GM12878 (cell line): Measurements from ENCODE around the gene CLEC16A. TPM values are rescaled to one million over a fixed set of nuclear protein-coding genes. Genes with fewer than 3 reads are reported as not detected.
A peak's percentile ranks its signal among the peaks of the same experiment; 100 is the strongest.

Experiments
- ATAC-seq: fragments of 200-7000 bp; cut with Tn5 transposase; 3 replicates; pipeline ENCODE4 v1.9.1; 2020; ENCODE audit warnings: mild to moderate bottlenecking, moderate library complexity
- Bru-seq: library from RNA; stranded (reverse); fragments of 400-500 nt; gene quantifications from one replicate; lab custom pipeline; 2021; lab: Mats Ljungman, UMichigan
- BruChase-seq, 2 experiments: library from RNA; stranded (reverse); fragments of 400-500 nt; gene quantifications; one replicate each; lab custom pipeline; 2021; lab: Mats Ljungman, UMichigan
- BruUV-seq: library from RNA; stranded (reverse); fragments of 400-500 nt; replicated peaks from 2 replicates; lab custom pipeline; 2021; lab: Mats Ljungman, UMichigan
- CTCF ChIA-PET: fragments of 300-600 bp; sonication (Branson Sonifier 250); formaldehyde crosslinking; extraction: SDS; loops from one replicate; lab custom pipeline; 2021; ENCODE audit warnings: inconsistent platforms; lab: Yijun Ruan, JAX
- POLR2A ChIA-PET: fragments of 350-600 bp; formaldehyde crosslinking; extraction: SDS; loops from one replicate; lab custom pipeline; 2021; ENCODE audit warnings: inconsistent platforms; lab: Charles Lee
- RAD21 ChIA-PET: fragments of 300-600 bp; sonication (Branson Sonifier 250); formaldehyde crosslinking; loops from one replicate; lab custom pipeline; 2023; ENCODE audit warnings: antibody characterized with exemption; ENCODE audit not compliant: unreplicated experiment; lab: Charles Lee
- SMC1A ChIA-PET: fragments of 300-600 bp; sonication (Branson Sonifier 250); formaldehyde crosslinking; loops from one replicate; lab custom pipeline; 2023; ENCODE audit not compliant: unreplicated experiment, uncharacterized antibody; lab: Charles Lee
- DNase-seq: peaks from one replicate; pipeline ENCODE4 v3.0.0-alpha.2; 2011; ENCODE audit warnings: low read depth, low spot score
- FAIRE-seq: peaks from 3 replicates; lab custom pipeline; 2011; peaks lifted over from hg19 to GRCh38; lab: Jason Lieb, UNC
- H2AFZ ChIP-seq: 2 replicates; pipeline ENCODE4 v1.6.0; 2011; ENCODE audit warnings: low read depth, low read length, control low read depth; ENCODE audit not compliant: control insufficient read depth
- H3K27ac ChIP-seq: 2 replicates; pipeline ENCODE4 v1.5.1; 2011; ENCODE audit warnings: control low read depth; ENCODE audit not compliant: control insufficient read depth, insufficient read depth
- H3K27me3 ChIP-seq, 2 experiments: replicated peaks in 1 of 2; 2 replicates each; pipeline versions ENCODE4 v1.6.0 to v1.6.1; 2011; ENCODE audit warnings: low read length in 1 of 2; ENCODE audit not compliant: control insufficient read depth in 2 of 2, insufficient read depth in 2 of 2
- H3K36me3 ChIP-seq, 2 experiments: 2 replicates each; pipeline ENCODE4 v1.5.1; 2011; ENCODE audit warnings: low read length in 1 of 2; ENCODE audit not compliant: control insufficient read depth in 2 of 2, insufficient read depth in 2 of 2
- H3K4me1 ChIP-seq: 2 replicates; pipeline ENCODE4 v1.6.1; 2011; ENCODE audit warnings: mild to moderate bottlenecking, low read length, moderate library complexity, mixed read lengths; ENCODE audit not compliant: control insufficient read depth, insufficient read depth
- H3K4me2 ChIP-seq: 2 replicates; pipeline ENCODE4 v1.6.0; 2011; ENCODE audit warnings: control low read depth; ENCODE audit not compliant: control insufficient read depth, insufficient read depth
- H3K4me3 ChIP-seq: fragments of 200-600 bp; sonication (generic); 2 replicates; pipeline ENCODE4 v1.5.1; 2016
- H3K79me2 ChIP-seq: 2 replicates; pipeline ENCODE4 v1.6.0; 2011; ENCODE audit warnings: low read length; ENCODE audit not compliant: control insufficient read depth, insufficient read depth
- H3K9ac ChIP-seq: 2 replicates; pipeline ENCODE4 v1.8.0; 2011; ENCODE audit warnings: low read length, control low read depth, mixed read lengths; ENCODE audit not compliant: control insufficient read depth, insufficient read depth
- H3K9me3 ChIP-seq: replicated peaks from 3 replicates; pipeline ENCODE4 v1.5.1; 2011; ENCODE audit warnings: mild to moderate bottlenecking, low read length; ENCODE audit not compliant: control insufficient read depth, insufficient read depth
- H4K20me1 ChIP-seq: 2 replicates; pipeline ENCODE4 v1.6.0; 2011; ENCODE audit not compliant: control insufficient read depth, insufficient read depth
- JUND ChIP-seq: IDR thresholded peaks from 2 replicates; pipeline ENCODE4 v1.6.1; 2012; ENCODE audit warnings: low read depth, mild to moderate bottlenecking, low read length, improper control_type of control experiment, moderate library complexity
- MXI1 ChIP-seq: fragments of 150-350 bp; IDR thresholded peaks from 2 replicates; pipeline ENCODE4 v1.6.1; 2011; ENCODE audit warnings: low read depth, mild to moderate bottlenecking, inconsistent platforms, low read length, improper control_type of control experiment
- WGBS: methylation state at CpG from one replicate; pipeline ENCODE4 v1.1.6; 2016; ENCODE audit warnings: low lambda C conversion rate; ENCODE audit not compliant: insufficient replicate concordance, insufficient coverage; ENCODE audit errors: missing lambda C conversion rate; 5-methylcytosine and 5-hydroxymethylcytosine counted together
- in situ Hi-C: fragments of 300-500 bp; cut with MboI; formaldehyde crosslinking; loops from 9 replicates; pipeline ENCODE4 v1.14.3; 2018; ENCODE audit warnings: mixed read lengths
- intact Hi-C: fragments of 100-400 bp; cut with micrococcal nuclease; formaldehyde crosslinking; loops from one replicate; pipeline ENCODE4 v1.14.2; 2022; ENCODE audit not compliant: unreplicated experiment
- long read RNA-seq, 2 experiments: library from polyadenylated mRNA; unstranded; transcript quantifications; one replicate each; pipeline ENCODE4 v2.0.0, GENCODE V29; 2019 to 2020
- polyA minus RNA-seq, 3 experiments: library from RNA; depleted of rRNA, polyadenylated mRNA; stranded (reverse); fragments of >200 nt; gene quantifications; 2 replicates each; pipeline ENCODE4 v1.2.3, GENCODE V29; 2011
- polyA plus RNA-seq, 11 experiments: library from polyadenylated mRNA; depleted of rRNA in 4 of 11; unstranded in 6 of 11; stranded (reverse) in 5 of 11; fragments of >200 nt; fragmentation: Nextera tagmentation in 4 of 11; fragmentation: Illumina TruSeq in 1 of 11; extraction: Ambion mirVana in 4 of 11; extraction: Trizol in 1 of 11; gene quantifications; 1 replicate in 1 of 11; 2 replicates in 10 of 11; pipeline versions ENCODE4 v1.2.1 to v1.2.3, GENCODE V29; 2011 to 2016; ENCODE audit warnings: inconsistent platforms in 2 of 11, missing spikeins in 2 of 11, low read depth in 1 of 11
- total RNA-seq, 4 experiments: library from RNA; depleted of rRNA in 3 of 4; stranded (reverse); fragments of >200 nt in 3 of 4; fragmentation: Illumina TruSeq in 1 of 4; extraction: Trizol in 1 of 4; gene quantifications; 2 replicates each; pipeline versions ENCODE4 v1.2.1 to v1.2.3, GENCODE V29; 2013 to 2021
- TF ChIP-seq, protein P1 (sequence below): fragments of 450-650 bp; IDR thresholded peaks from 2 replicates; pipeline ENCODE4 v1.6.1; 2017; ENCODE audit warnings: mild to moderate bottlenecking
- TF ChIP-seq, protein P2 (sequence below): IDR thresholded peaks from 2 replicates; pipeline ENCODE4 v1.6.1; 2011; ENCODE audit warnings: mild to moderate bottlenecking, low read depth, low read length, moderate library complexity; ENCODE audit not compliant: insufficient replicate concordance
- TF ChIP-seq, protein P3 (sequence below): IDR thresholded peaks from 2 replicates; pipeline ENCODE4 v1.6.1; 2012; ENCODE audit warnings: low read depth, low read length, improper control_type of control experiment
- TF ChIP-seq, protein P4 (sequence below): IDR thresholded peaks from 2 replicates; pipeline ENCODE4 v1.6.1; 2012; ENCODE audit warnings: low read depth, low read length, improper control_type of control experiment

The CLEC16A gene, protein sequence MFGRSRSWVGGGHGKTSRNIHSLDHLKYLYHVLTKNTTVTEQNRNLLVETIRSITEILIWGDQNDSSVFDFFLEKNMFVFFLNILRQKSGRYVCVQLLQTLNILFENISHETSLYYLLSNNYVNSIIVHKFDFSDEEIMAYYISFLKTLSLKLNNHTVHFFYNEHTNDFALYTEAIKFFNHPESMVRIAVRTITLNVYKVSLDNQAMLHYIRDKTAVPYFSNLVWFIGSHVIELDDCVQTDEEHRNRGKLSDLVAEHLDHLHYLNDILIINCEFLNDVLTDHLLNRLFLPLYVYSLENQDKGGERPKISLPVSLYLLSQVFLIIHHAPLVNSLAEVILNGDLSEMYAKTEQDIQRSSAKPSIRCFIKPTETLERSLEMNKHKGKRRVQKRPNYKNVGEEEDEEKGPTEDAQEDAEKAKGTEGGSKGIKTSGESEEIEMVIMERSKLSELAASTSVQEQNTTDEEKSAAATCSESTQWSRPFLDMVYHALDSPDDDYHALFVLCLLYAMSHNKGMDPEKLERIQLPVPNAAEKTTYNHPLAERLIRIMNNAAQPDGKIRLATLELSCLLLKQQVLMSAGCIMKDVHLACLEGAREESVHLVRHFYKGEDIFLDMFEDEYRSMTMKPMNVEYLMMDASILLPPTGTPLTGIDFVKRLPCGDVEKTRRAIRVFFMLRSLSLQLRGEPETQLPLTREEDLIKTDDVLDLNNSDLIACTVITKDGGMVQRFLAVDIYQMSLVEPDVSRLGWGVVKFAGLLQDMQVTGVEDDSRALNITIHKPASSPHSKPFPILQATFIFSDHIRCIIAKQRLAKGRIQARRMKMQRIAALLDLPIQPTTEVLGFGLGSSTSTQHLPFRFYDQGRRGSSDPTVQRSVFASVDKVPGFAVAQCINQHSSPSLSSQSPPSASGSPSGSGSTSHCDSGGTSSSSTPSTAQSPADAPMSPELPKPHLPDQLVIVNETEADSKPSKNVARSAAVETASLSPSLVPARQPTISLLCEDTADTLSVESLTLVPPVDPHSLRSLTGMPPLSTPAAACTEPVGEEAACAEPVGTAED
- total RNA-seq (2013; cell fraction: nucleolus; rRNA removed) = 277 and 301 TPM in 2 replicates
- total RNA-seq (2014; rRNA removed) (17.1 and 17.6 TPM in 2 replicates), total RNA-seq (2014; rRNA removed; fragmentation: Illumina TruSeq; extraction: Trizol) (14.1 and 14.6 TPM in 2 replicates), total RNA-seq (2021) (28.7 and 30.0 TPM in 2 replicates), polyA plus RNA-seq (2011; rRNA removed) (16.4 and 20.2 TPM in 2 replicates), polyA plus RNA-seq (2014; fragmentation: Illumina TruSeq; extraction: Trizol) (19.3 and 20.5 TPM in 2 replicates), polyA plus RNA-seq (2014; fragmentation: Nextera tagmentation; extraction: Ambion mirVana) (1 to 10 TPM; 1.5 to 3.1 TPM), polyA plus RNA-seq (2014; rRNA removed) (18.1 and 18.7 TPM in 2 replicates), polyA plus RNA-seq (2016; fragmentation: Nextera tagmentation; extraction: Ambion mirVana) (10 to 100 TPM; 27.1 to 28.8 TPM), polyA minus RNA-seq (2011; rRNA and poly(A)+ RNA removed) (117 and 120 TPM in 2 replicates), Bru-seq, nascent RNA (percentile 89 among the genes with signal in this experiment), BruChase-seq, experiment 1, labeled RNA remaining after a 6-hour chase (percentile 96 among the genes with signal in this experiment), BruChase-seq, experiment 2, labeled RNA remaining after a 2-hour chase (percentile 91 among the genes with signal in this experiment)
- 5.6 TPM for polyA plus RNA-seq (2011; ENCODE audit: low read depth)
- polyA plus RNA-seq (2011; cell fraction: cytosol; rRNA removed) = 17.6 and 21.8 TPM in 2 replicates
- polyA plus RNA-seq (2011; cell fraction: nucleus; rRNA removed) = 39.8 and 50.1 TPM in 2 replicates
- polyA plus RNA-seq (2012) = 11.8 and 12.2 TPM in 2 replicates
- polyA minus RNA-seq (2011; cell fraction: cytosol; rRNA and poly(A)+ RNA removed) = 46.5 and 51.2 TPM in 2 replicates
- 42.9 and 65.1 TPM in 2 replicates for polyA minus RNA-seq (2011; cell fraction: nucleus; rRNA and poly(A)+ RNA removed)
- long read RNA-seq, experiment 1, partial matches to known transcripts = 7 of 12 reads
- long read RNA-seq, experiment 1, other reads (novel, unspliced or antisense) = 5 of 12 reads
- long read RNA-seq, experiment 2, partial matches to known transcripts = 18 of 40 reads
- long read RNA-seq, experiment 2, other reads (novel, unspliced or antisense) = 21 of 40 reads

DNA sequence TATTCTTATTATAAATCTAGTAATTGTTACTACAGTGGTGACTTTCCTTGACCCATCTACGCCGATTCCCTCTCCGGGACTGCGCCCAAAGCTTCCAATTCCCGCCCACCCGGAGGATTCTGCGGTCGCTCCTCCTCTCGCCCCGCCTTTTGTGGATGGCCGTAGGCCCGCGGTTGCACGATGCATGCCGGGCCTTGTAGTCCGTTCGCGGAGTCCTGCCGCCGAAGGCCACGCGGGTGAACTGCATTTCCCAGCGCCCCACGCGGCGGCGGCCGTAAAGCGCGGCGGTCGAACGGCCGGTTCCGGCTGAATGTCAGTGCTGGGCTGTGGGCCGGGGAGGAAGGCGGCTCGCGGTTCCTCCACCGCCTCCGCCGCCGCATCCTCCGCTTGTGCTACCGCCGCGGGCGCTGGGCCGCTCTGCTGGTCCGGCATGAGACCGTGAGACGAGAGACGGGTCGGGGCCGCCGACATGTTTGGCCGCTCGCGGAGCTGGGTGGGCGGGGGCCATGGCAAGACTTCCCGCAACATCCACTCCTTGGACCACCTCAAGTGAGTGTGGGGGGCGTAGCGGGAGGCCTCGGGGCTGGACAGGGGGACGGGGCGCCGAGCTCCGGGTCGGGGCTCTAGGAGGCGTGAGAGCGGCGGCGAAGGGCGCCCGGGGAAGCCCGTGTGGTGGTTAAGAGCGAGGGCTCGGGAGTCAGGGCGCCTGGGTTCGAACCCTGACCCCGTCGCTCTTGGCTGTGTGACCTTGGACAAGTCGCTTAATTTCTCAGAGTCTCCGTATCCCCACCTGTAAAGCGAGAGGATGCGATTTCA lies at the start of gene CLEC16A:
TSS of gene CLEC16A (plus strand) at position 316 of the 816 bp plus-strand sequence. CDS start at position 470, 154 bp downstream.
- peak within 1 kb of the TSS; percentile 90 for H3K9ac ChIP-seq
- peak; percentile 73 for ATAC-seq
- H3K27me3 ChIP-seq = no peaks in the 10 kb centered on the region
- RAD21 ChIA-PET = interaction anchor here (1.0 to 1.7 kb wide), 6 partner anchors 10 to 429 kb away, joined by 3 to 9 read pairs (median 4); partner anchors contain the start of gene CIITA
- under 1% methylated on average over 58 of the region's 86 CpGs for WGBS
- POLR2A ChIA-PET = interaction anchor here (1.0 to 1.1 kb wide), 2 partner anchors 13 to 21 kb away, joined by 3 read pairs; no protein-coding TSS in a partner anchor
- peak within 1 kb of the TSS; percentile 94 for H3K4me3 ChIP-seq
- peak; percentile 81 for FAIRE-seq
- intact Hi-C loops = no loop called here
- no peaks in the 10 kb centered on the region for H3K9me3 ChIP-seq
- peak within 1 kb of the TSS; percentile 71 for H3K27ac ChIP-seq
- in situ Hi-C loops = no loop called here
- H3K36me3 ChIP-seq = no peaks in the 10 kb centered on the region
- SMC1A ChIA-PET = interaction anchor here (0.8 to 1.6 kb wide), 7 partner anchors 12 to 412 kb away, joined by 3 to 9 read pairs (median 4); no protein-coding TSS in a partner anchor
- H3K4me2 ChIP-seq = peak within 1 kb of the TSS; percentile 76
- BruUV-seq = no TSS peak
- H4K20me1 ChIP-seq = no peaks in the 10 kb centered on the region; the same call in none of the 2 replicates
- H3K79me2 ChIP-seq = peaks cover 72% of the 10 kb centered on the region
- DNase-seq = peak; percentile 82
- CTCF ChIA-PET = interaction anchor here (1.1 to 1.2 kb wide), 3 partner anchors 9 to 25 kb away, joined by 3 to 6 read pairs (median 6); no protein-coding TSS in a partner anchor
- H3K4me1 ChIP-seq = peaks cover 20% of the 10 kb centered on the region
- peak within 1 kb of the TSS; percentile 70 for H2AFZ ChIP-seq
- 0 out of 2 replicates have a peak, but pooled peaks have one; percentile 19 for TF ChIP-seq JUND
- TF ChIP-seq, protein P1, sequence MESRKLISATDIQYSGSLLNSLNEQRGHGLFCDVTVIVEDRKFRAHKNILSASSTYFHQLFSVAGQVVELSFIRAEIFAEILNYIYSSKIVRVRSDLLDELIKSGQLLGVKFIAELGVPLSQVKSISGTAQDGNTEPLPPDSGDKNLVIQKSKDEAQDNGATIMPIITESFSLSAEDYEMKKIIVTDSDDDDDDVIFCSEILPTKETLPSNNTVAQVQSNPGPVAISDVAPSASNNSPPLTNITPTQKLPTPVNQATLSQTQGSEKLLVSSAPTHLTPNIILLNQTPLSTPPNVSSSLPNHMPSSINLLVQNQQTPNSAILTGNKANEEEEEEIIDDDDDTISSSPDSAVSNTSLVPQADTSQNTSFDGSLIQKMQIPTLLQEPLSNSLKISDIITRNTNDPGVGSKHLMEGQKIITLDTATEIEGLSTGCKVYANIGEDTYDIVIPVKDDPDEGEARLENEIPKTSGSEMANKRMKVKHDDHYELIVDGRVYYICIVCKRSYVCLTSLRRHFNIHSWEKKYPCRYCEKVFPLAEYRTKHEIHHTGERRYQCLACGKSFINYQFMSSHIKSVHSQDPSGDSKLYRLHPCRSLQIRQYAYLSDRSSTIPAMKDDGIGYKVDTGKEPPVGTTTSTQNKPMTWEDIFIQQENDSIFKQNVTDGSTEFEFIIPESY = no peak
- TF ChIP-seq, protein P2, sequence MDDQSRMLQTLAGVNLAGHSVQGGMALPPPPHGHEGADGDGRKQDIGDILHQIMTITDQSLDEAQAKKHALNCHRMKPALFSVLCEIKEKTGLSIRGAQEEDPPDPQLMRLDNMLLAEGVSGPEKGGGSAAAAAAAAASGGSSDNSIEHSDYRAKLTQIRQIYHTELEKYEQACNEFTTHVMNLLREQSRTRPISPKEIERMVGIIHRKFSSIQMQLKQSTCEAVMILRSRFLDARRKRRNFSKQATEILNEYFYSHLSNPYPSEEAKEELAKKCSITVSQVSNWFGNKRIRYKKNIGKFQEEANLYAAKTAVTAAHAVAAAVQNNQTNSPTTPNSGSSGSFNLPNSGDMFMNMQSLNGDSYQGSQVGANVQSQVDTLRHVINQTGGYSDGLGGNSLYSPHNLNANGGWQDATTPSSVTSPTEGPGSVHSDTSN = no peak
- TF ChIP-seq, protein P3, sequence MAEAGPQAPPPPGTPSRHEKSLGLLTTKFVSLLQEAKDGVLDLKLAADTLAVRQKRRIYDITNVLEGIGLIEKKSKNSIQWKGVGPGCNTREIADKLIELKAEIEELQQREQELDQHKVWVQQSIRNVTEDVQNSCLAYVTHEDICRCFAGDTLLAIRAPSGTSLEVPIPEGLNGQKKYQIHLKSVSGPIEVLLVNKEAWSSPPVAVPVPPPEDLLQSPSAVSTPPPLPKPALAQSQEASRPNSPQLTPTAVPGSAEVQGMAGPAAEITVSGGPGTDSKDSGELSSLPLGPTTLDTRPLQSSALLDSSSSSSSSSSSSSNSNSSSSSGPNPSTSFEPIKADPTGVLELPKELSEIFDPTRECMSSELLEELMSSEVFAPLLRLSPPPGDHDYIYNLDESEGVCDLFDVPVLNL = peak; percentile 32; the same call in 1 of the 2 replicates
- TF ChIP-seq MXI1 = peak; percentile 85
- TF ChIP-seq, protein P4, sequence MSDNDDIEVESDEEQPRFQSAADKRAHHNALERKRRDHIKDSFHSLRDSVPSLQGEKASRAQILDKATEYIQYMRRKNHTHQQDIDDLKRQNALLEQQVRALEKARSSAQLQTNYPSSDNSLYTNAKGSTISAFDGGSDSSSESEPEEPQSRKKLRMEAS = peak; percentile 52; the same call in 1 of the 2 replicates
